K562 (cell line): ENCODE measurements around the gene MSH3.

ENCODE experiments used
- HDAC2 ChIP-seq: fragments of 450-650 bp; IDR thresholded peaks from 2 replicates; pipeline ENCODE4 v1.6.1; 2016; ENCODE audit warnings: mild to moderate bottlenecking
- SPI1 ChIP-seq: IDR thresholded peaks from 2 replicates; pipeline ENCODE4 v1.6.1; 2011; ENCODE audit warnings: low read depth, low read length, control low read depth, borderline replicate concordance
- TF ChIP-seq, protein P1 (sequence below), 3 experiments: fragments of 200-800 bp in 1 of 3; sonication (Bioruptor generic) in 1 of 3; sonication (generic) in 1 of 3; formaldehyde crosslinking in 1 of 3; IDR thresholded peaks; 2 replicates each; pipeline versions ENCODE4 v1.6.1 to v1.8.0; 2016 to 2022; ENCODE audit warnings: mild to moderate bottlenecking in 2 of 3, missing compliant biosample characterization in 2 of 3, missing genetic modification characterization in 2 of 3, missing genetic modification reagents in 1 of 3

GRCh38 chr5:80884929-80885328 lies 230.5 kb downstream of the MSH3 start:
- TF ChIP-seq, protein P1, sequence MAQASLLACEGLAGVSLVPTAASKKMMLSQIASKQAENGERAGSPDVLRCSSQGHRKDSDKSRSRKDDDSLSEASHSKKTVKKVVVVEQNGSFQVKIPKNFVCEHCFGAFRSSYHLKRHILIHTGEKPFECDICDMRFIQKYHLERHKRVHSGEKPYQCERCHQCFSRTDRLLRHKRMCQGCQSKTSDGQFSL (CRISPR knock-in tag; IDR thresholded peaks at IDR 0.05): no peak
- TF ChIP-seq, protein P1 (tag; IDR thresholded peaks at IDR 0.05): no peak
- TF ChIP-seq HDAC2 (no peak), SPI1 (no peak)
